ENCODE results near the gene NRG3.

DNA sequence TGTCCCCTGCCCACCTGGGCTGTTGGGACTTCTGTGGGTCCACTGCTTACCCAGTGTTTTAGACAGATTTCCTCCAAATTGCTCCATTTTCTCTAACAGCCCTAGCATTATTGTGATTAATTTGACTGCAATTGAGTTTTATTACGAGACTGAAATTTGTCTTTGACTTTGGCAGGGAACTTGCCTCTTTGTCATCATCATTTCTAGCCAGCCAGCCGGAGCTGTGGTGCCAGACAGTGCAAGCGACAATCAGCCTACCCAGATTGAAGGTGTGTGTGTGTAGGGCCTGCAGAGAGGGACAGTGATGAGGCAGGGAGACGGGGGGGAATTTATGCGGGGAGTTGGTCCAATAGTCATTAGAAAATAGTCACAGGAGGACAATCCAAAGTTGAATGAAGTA lies 743.0 kb downstream of the NRG3 start:
- TF ChIP-seq POLR2AphosphoS5 (IDR thresholded peaks at IDR 0.05; ENCODE audit: low read depth, low read length) = no peak
- TF ChIP-seq POLR2A (IDR thresholded peaks at IDR 0.05; ENCODE audit: low read depth, low read length) = no peak
- no peak for TF ChIP-seq TAF1 (IDR thresholded peaks at IDR 0.05; ENCODE audit: low read depth, low read length)
- no peak for TF ChIP-seq PAX5 (IDR thresholded peaks at IDR 0.05; ENCODE audit: insufficient read depth, low read length, severe bottlenecking)

Measured in GM12891 (cell line).